Naive B cell (primary cell): ENCODE data around the gene MRPL11. TPM values are rescaled to one million over a fixed set of nuclear protein-coding genes. Genes with fewer than 3 reads are reported as not detected.
"Not testable (repeated sequence)": the region's sequence is repeated elsewhere in the genome, so short reads cannot be mapped to it uniquely, and the experiment has no call there.

Source experiments
- ATAC-seq, 2 donors: fragments of 150-1000 bp; cut with Tn5 transposase; 2 replicates each; pipeline ENCODE4 v1.10.0; 2021; ENCODE audit warnings: low read depth in 2 of 2, mild to moderate bottlenecking in 2 of 2, moderate library complexity in 2 of 2
- DNase-seq: peaks from one replicate; pipeline ENCODE4 v3.0.0; 2022
- H3K27ac Mint-ChIP-seq, 6 donors: one replicate each; pipeline ENCODE4 v1.8.0; 2020 to 2022; ENCODE audit warnings: mild to moderate bottlenecking in 6 of 6, mixed read lengths in 6 of 6, moderate library complexity in 5 of 6, inconsistent platforms in 2 of 6
- H3K27me3 Mint-ChIP-seq, 3 donors: one replicate each; pipeline ENCODE4 v1.8.0; 2021 to 2022; ENCODE audit warnings: mixed read lengths in 3 of 3, mild to moderate bottlenecking in 1 of 3
- H3K36me3 Mint-ChIP-seq, 2 donors: one replicate each; pipeline ENCODE4 v1.8.0; 2020 to 2022; ENCODE audit warnings: mixed read lengths in 2 of 2, inconsistent platforms in 1 of 2, mild to moderate bottlenecking in 1 of 2
- H3K4me1 Mint-ChIP-seq, 3 donors: one replicate each; pipeline ENCODE4 v1.8.0; 2020 to 2022; ENCODE audit warnings: mixed read lengths in 3 of 3, inconsistent platforms in 1 of 3, mild to moderate bottlenecking in 1 of 3, moderate library complexity in 1 of 3
- H3K4me3 Mint-ChIP-seq, 8 donors: one replicate each; pipeline ENCODE4 v1.8.0; 2020 to 2022; ENCODE audit warnings: mild to moderate bottlenecking in 8 of 8, mixed read lengths in 8 of 8, moderate library complexity in 8 of 8, inconsistent platforms in 2 of 8
- H3K9me3 Mint-ChIP-seq, 7 donors: one replicate each; pipeline ENCODE4 v1.8.0; 2020 to 2022; ENCODE audit warnings: mixed read lengths in 7 of 7, mild to moderate bottlenecking in 5 of 7, inconsistent platforms in 2 of 7, moderate library complexity in 1 of 7
- polyA plus RNA-seq, 6 donors: library from polyadenylated mRNA; unstranded; fragments of 300-500 nt; fragmentation: Illumina TruSeq; gene quantifications; one replicate each; pipeline ENCODE4 v1.2.3, GENCODE V29; 2021; ENCODE audit warnings: low read depth in 6 of 6

Gene MRPL11
- polyA plus RNA-seq, 6 donors from 2014 or later = 69.1 to 95.1 (median 75.1) TPM

DNA sequence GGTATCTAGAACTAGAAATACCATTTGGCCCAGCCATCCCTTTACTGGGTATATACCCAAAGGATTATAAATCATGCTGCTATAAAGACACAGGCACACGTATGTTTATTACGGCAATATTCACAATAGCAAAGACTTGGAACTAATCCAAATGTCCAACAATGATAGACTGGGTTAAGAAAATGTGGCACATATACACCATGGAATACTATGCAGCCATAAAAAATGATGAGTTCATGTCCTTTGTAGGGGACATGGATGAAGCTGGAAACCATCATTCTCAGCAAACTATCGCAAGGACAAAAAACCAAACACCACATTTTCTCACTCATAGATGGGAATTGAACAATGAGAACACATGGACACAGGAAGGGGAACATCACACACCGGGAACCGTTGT, 25.5 kb upstream of the MRPL11 start:
- not testable (repeated sequence) for H3K27me3 Mint-ChIP-seq, H3K9me3 Mint-ChIP-seq, H3K36me3 Mint-ChIP-seq, DNase-seq, H3K27ac Mint-ChIP-seq, ATAC-seq
- Mint-ChIP-seq H3K4me3 (peak overlapping the region in 1 of 8 donors; percentile 71), H3K4me1 (peaks cover 30 to 63% (median 50%) of the 10 kb centered on the region in 3 donors)

DNA sequence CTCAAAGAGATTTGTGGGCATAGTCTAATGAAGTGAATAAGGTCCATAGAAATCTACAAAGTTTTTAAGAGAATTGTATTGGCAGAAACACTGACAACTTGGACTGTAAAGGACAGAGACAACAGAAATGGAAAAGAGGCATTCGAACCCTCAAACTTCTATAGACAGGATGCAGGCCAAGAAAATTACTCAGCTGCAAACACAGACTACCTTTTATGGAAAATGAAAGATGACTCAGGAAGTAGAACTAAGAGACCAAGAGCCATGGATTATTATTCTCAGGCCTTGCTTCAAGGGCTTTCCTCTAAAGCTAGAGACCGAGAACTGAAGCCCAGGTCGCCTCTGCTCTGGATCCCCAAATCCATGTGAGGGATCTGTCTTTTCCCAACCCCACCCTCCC, 24.3 kb upstream of the MRPL11 start:
- Mint-ChIP-seq H3K4me3 (peak overlapping the region in 1 of 8 donors; percentile 18), H3K27me3 (no peaks in the 10 kb centered on the region), H3K9me3 (peaks cover 0 to 4% (median 0%) of the 10 kb centered on the region in 7 donors), H3K36me3 (no peaks in the 10 kb centered on the region), H3K27ac (no peak overlapping the region), H3K4me1 (peaks cover 38 to 68% (median 62%) of the 10 kb centered on the region in 3 donors)
- no peak for ATAC-seq
- no peak for DNase-seq

GRCh38 chr11:66462010-66462409, 23.4 kb upstream of the MRPL11 start:
- Mint-ChIP-seq H3K4me3 (no peak overlapping the region), H3K27me3 (no peaks in the 10 kb centered on the region), H3K36me3 (no peaks in the 10 kb centered on the region), H3K4me1 (peaks cover 38 to 67% (median 61%) of the 10 kb centered on the region in 3 donors), H3K9me3 (peaks cover 0 to 4% (median 0%) of the 10 kb centered on the region in 7 donors), H3K27ac (no peak overlapping the region)
- DNase-seq = no peak
- no peak for ATAC-seq

DNA sequence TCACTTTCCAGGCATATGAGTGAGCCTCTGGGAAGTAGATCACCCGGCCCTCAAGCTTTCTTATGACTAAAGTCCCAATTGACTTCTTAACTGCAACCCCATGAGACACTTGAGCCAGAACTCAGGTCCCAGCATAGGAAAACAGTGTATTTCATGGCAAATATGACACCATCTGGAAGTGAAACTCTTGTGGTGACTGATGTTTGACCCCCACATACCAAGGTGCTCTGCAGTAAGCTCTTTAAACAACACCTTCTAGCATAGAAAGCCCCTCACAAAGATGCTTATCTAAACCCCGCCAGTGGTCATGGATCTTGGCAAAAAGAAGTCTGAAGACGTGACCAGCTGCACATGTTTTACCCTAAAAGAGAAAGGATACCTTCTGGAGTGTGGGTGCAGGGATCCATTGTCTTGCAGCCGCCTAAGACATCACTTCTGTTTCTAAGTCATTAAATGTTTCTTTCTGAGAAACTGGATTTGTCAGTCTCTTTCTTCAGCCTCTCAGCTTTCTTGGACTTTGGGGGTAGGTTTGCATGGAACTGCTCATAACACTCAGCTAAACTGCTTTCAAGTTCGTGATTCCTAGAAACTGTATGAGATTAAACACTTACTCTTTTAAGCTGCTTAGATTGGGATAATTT, 20.6 kb upstream of the MRPL11 start:
- Mint-ChIP-seq H3K27ac (peak overlapping the region in 5 of 6 donors; percentile 15 to 95 (median 90)), H3K27me3 (no peaks in the 10 kb centered on the region), H3K9me3 (peaks cover 0 to 4% (median 0%) of the 10 kb centered on the region in 7 donors), H3K4me1 (peaks cover 30 to 72% (median 58%) of the 10 kb centered on the region in 3 donors), H3K36me3 (no peaks in the 10 kb centered on the region), H3K4me3 (peak overlapping the region in 7 of 8 donors; percentile 1 to 74 (median 40))
- ATAC-seq = peak; percentile 58 to 65
- DNase-seq = peak; percentile 52

- DNase-seq (peak; percentile 62), ATAC-seq (peak; percentile 88 to 89)
- H3K4me1 Mint-ChIP-seq = peaks cover 30 to 68% (median 58%) of the 10 kb centered on the region in 3 donors
- no peaks in the 10 kb centered on the region for H3K27me3 Mint-ChIP-seq
- H3K4me3 Mint-ChIP-seq = peak overlapping the region; percentile 4 to 84 (median 51)
- H3K9me3 Mint-ChIP-seq = peaks cover 0 to 2% (median 0%) of the 10 kb centered on the region in 7 donors
- H3K36me3 Mint-ChIP-seq = no peaks in the 10 kb centered on the region
- H3K27ac Mint-ChIP-seq = peak overlapping the region in 5 of 6 donors; percentile 25 to 95 (median 90)
These were observed 19.2 kb upstream of the MRPL11 start for GRCh38 chr11:66457826-66458225.

GRCh38 chr11:66454828-66455227, 16.2 kb upstream of the MRPL11 start:
- peak overlapping the region in 1 of 8 donors; percentile 61 for H3K4me3 Mint-ChIP-seq
- peaks cover 26 to 52% (median 42%) of the 10 kb centered on the region in 3 donors for H3K4me1 Mint-ChIP-seq

DNA sequence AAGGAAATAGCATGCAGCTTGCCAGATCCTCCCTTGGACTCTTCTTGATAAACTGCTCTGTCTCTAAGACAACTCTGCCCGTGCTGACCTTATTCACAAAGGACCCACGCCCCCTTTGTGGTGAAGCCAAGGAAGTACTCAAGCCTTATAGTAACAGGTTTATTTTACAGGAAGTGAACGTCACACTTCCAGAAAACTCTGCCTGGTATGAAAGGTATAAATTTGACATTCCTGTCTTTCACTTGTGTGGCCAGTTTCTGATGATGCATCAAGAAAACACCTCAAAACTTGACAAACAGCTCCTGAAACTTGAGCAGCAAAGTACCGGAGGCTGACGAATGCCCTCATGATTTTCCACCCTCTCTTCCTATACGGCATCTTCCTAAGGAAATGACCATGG, 15.6 kb upstream of the MRPL11 start:
- no peaks in the 10 kb centered on the region for H3K9me3 Mint-ChIP-seq
- DNase-seq = no peak
- H3K36me3 Mint-ChIP-seq = no peaks in the 10 kb centered on the region
- H3K27me3 Mint-ChIP-seq = no peaks in the 10 kb centered on the region
- H3K4me1 Mint-ChIP-seq = peaks cover 22 to 46% (median 37%) of the 10 kb centered on the region in 3 donors
- no peak overlapping the region for H3K4me3 Mint-ChIP-seq
- H3K27ac Mint-ChIP-seq = peak overlapping the region in 1 of 6 donors; percentile 29
- ATAC-seq = no peak

More at GRCh38 chr11:66454828-66455227, 16.2 kb upstream of the MRPL11 start:
- no peak for DNase-seq
- no peaks in the 10 kb centered on the region for H3K27me3 Mint-ChIP-seq
- peak overlapping the region in 4 of 6 donors; percentile 13 to 85 (median 38) for H3K27ac Mint-ChIP-seq
- ATAC-seq = no peak
- peaks cover 0 to 2% (median 0%) of the 10 kb centered on the region in 7 donors for H3K9me3 Mint-ChIP-seq
- H3K36me3 Mint-ChIP-seq = no peaks in the 10 kb centered on the region

GRCh38 chr11:66451663-66452062, 13.0 kb upstream of the MRPL11 start:
- Mint-ChIP-seq H3K27ac (no peak overlapping the region), H3K4me1 (peaks cover 9 to 24% (median 18%) of the 10 kb centered on the region in 3 donors), H3K27me3 (no peaks in the 10 kb centered on the region), H3K9me3 (no peaks in the 10 kb centered on the region), H3K4me3 (no peak overlapping the region), H3K36me3 (no peaks in the 10 kb centered on the region)
- DNase-seq = no peak
- ATAC-seq = no peak

DNA sequence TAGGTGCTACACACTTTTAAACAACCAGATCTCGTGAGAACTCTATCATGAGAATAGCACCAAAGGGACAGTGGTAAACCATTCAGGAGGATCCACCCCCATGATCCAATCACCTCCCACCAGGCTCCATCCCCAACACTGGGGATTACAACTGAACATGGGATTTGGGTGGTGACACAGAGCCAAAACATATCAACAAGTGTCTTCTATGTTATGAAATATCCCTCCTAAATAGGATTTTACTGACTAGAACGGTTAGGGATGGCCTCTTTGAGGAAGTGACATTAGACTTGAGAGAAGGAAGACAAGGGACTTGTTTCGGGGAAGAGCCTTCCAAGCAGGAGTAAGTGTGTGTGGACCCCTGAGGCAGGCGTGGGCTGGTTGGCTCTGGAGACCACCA, 11.9 kb upstream of the MRPL11 start:
- ATAC-seq (no peak), DNase-seq (no peak)
- no peak overlapping the region for H3K4me3 Mint-ChIP-seq
- no peaks in the 10 kb centered on the region for H3K36me3 Mint-ChIP-seq
- no peaks in the 10 kb centered on the region for H3K27me3 Mint-ChIP-seq
- peaks cover 5 to 15% (median 12%) of the 10 kb centered on the region in 3 donors for H3K4me1 Mint-ChIP-seq
- no peak overlapping the region for H3K27ac Mint-ChIP-seq
- peaks cover 0 to 2% (median 0%) of the 10 kb centered on the region in 7 donors for H3K9me3 Mint-ChIP-seq

- Mint-ChIP-seq H3K27ac (peak overlapping the region in 1 of 6 donors; percentile 12), H3K4me1 (no peaks in the 10 kb centered on the region), H3K27me3 (no peaks in the 10 kb centered on the region), H3K4me3 (no peak overlapping the region), H3K36me3 (peaks cover 0 to 6% of the 10 kb centered on the region in 2 donors), H3K9me3 (peaks cover 4 to 10% (median 6%) of the 10 kb centered on the region in 7 donors)
- ATAC-seq = no peak
- no peak for DNase-seq
These were observed 9.9 kb upstream of the MRPL11 start for GRCh38 chr11:66448523-66448922.

DNA sequence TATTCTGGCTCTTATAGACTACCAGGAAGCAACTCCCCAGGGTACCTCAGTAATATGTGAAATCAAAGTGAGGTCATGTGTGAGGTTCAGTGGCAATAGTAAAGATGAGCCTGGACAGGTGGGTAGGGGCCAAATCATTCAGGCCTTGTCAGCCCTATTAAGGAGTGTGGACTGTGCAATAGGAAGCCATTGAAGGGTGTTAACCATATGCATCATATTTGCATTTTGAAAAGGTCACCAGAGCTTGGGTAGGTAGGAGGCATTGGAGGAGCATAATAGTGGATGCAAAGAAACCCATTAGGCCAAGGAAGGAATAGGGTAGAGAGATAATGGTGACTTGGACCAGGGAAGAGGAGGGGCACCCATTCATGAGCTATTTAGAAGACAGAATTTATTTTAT, 8.4 kb upstream of the MRPL11 start:
- ATAC-seq = no peak
- H3K4me3 Mint-ChIP-seq = no peak overlapping the region

GRCh38 chr11:66443602-66444001, 5.0 kb upstream of the MRPL11 start:
- H3K27ac Mint-ChIP-seq = no peak overlapping the region
- H3K27me3 Mint-ChIP-seq = no peaks in the 10 kb centered on the region
- DNase-seq (no peak), ATAC-seq (no peak)
- peaks cover 8 to 21% (median 14%) of the 10 kb centered on the region in 7 donors for H3K9me3 Mint-ChIP-seq
- H3K4me1 Mint-ChIP-seq = peaks cover 4 to 7% (median 6%) of the 10 kb centered on the region in 3 donors
- peaks cover 5 to 13% of the 10 kb centered on the region in 2 donors for H3K36me3 Mint-ChIP-seq
- no peak overlapping the region for H3K4me3 Mint-ChIP-seq

More for the DNA sequence above, 8.4 kb upstream of the MRPL11 start:
- peaks cover 5 to 13% of the 10 kb centered on the region in 2 donors for H3K36me3 Mint-ChIP-seq
- no peak for DNase-seq
- no peaks in the 10 kb centered on the region for H3K4me1 Mint-ChIP-seq
- H3K9me3 Mint-ChIP-seq = peaks cover 8 to 21% (median 14%) of the 10 kb centered on the region in 7 donors
- H3K27ac Mint-ChIP-seq = no peak overlapping the region
- H3K27me3 Mint-ChIP-seq = no peaks in the 10 kb centered on the region

- H3K4me3 Mint-ChIP-seq, H3K27me3 Mint-ChIP-seq, DNase-seq, ATAC-seq, H3K27ac Mint-ChIP-seq: not testable (repeated sequence)
- H3K4me1 Mint-ChIP-seq = peaks cover 14 to 17% (median 15%) of the 10 kb centered on the region in 3 donors
- peaks cover 13 to 20% of the 10 kb centered on the region in 2 donors for H3K36me3 Mint-ChIP-seq
- H3K9me3 Mint-ChIP-seq = peaks cover 8 to 21% (median 14%) of the 10 kb centered on the region in 7 donors
These were observed 2.3 kb upstream of the MRPL11 start for GRCh38 chr11:66440940-66441282.
